Right lobe of liver (tissue), 6 donors: ENCODE data around the gene KASH5. TPM values are rescaled to one million over a fixed set of nuclear protein-coding genes. Genes with fewer than 3 reads are reported as not detected.

Source experiments
- ATAC-seq, 4 donors: fragments of 200-7000 bp; cut with Tn5 transposase; one replicate each; pipeline ENCODE4 v1.9.1; 2020; ENCODE audit warnings: mild to moderate bottlenecking in 4 of 4, moderate library complexity in 4 of 4
- DNase-seq, 3 donors: peaks; one replicate each; pipeline ENCODE4 v3.0.0-alpha.2; 2020
- H3K27ac ChIP-seq, 3 donors: fragments of 200-600 bp; one replicate each; pipeline ENCODE4 v1.8.0; 2022
- H3K27me3 ChIP-seq, 2 donors: fragments of 200-600 bp; one replicate each; pipeline ENCODE4 v1.8.0; 2022
- H3K36me3 ChIP-seq, 4 donors: fragments of 200-600 bp; sonication (generic) in 1 of 4; one replicate each; pipeline versions ENCODE4 v1.5.1 to v1.8.0; 2017 to 2022; ENCODE audit warnings: control low read depth in 1 of 4
- H3K4me1 ChIP-seq, 4 donors: fragments of 200-600 bp; sonication (generic) in 1 of 4; one replicate each; pipeline versions ENCODE4 v1.5.1 to v1.8.0; 2017 to 2022; ENCODE audit warnings: control low read depth in 1 of 4
- H3K4me3 ChIP-seq, 3 donors: fragments of 200-600 bp; one replicate each; pipeline ENCODE4 v1.8.0; 2022
- H3K9me3 ChIP-seq, 4 donors: fragments of 200-600 bp; sonication (generic) in 1 of 4; one replicate each; pipeline versions ENCODE4 v1.5.1 to v1.8.0; 2017 to 2022; ENCODE audit warnings: control low read depth in 1 of 4
- POLR2A ChIP-seq: fragments of 450-650 bp; IDR thresholded peaks from one replicate; pipeline ENCODE4 v1.6.1; 2017; ENCODE audit warnings: antibody characterized with exemption, mild to moderate bottlenecking
- WGBS: methylation state at CpG from one replicate; pipeline ENCODE4 v1.1.6; 2018; ENCODE audit warnings: low coverage, low lambda C conversion rate; ENCODE audit not compliant: insufficient coverage; ENCODE audit errors: missing lambda C conversion rate; 5-methylcytosine and 5-hydroxymethylcytosine counted together
- intact Hi-C, 2 donors: fragments of 100-400 bp; cut with DNase I; formaldehyde crosslinking; loops; one replicate each; pipeline versions ENCODE4 v1.11.2 to v1.14.1; 2022
- total RNA-seq, 6 experiments: library from RNA; depleted of rRNA in 2 of 6; stranded (reverse); fragments of >200 nt in 2 of 6; fragmentation: NEBNext Ultra II Directional in 3 of 6; extraction: Animal tissue kit (Norgen Biotek cat#: 25700) in 3 of 6; gene quantifications; one replicate each; pipeline versions ENCODE4 v1.1.0 to v1.2.4, GENCODE V29; 2016 to 2023
- TF ChIP-seq, protein P1 (sequence below), 4 donors: fragments of 200-600 bp in 3 of 4; fragments of 450-650 bp in 1 of 4; IDR thresholded peaks; one replicate each; pipeline versions ENCODE4 v1.5.1 to v1.8.0; 2016 to 2022; ENCODE audit warnings: antibody characterized with exemption in 4 of 4, mild to moderate bottlenecking in 2 of 4
- donor health status: DM: no; HTN: yes; CAD: no.
- donor health status: DM: no; HTN: no; CAD: no.
- donor health status: DM: no; HTN: no; CAD: no.
- donor health status: DM: no; HTN: yes; CAD: no.
- donor health status: DM: no; HTN: yes; CAD: no.

Gene KASH5
- total RNA-seq, 6 experiments from 2014 or later, result 0.32 TPM; not detected in 5

DNA sequence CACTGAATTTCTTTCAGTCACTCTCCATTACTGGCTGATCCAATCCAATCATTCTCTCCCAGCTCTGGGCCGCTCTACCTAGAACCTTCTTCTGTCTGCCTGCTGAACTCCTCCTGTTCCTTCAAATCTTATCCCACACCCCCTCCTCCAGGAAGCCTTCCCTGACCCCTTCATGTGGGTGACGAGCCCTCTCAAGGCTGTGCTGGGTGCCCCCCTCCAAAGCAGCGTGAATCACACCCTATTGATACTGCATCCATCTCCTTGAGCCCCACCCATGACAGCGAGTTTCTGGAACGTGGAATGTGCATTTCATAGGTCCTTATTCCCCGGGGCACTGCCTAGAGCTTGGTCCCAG, 60.4 kb downstream of the KASH5 start:
- TF ChIP-seq, protein P1, sequence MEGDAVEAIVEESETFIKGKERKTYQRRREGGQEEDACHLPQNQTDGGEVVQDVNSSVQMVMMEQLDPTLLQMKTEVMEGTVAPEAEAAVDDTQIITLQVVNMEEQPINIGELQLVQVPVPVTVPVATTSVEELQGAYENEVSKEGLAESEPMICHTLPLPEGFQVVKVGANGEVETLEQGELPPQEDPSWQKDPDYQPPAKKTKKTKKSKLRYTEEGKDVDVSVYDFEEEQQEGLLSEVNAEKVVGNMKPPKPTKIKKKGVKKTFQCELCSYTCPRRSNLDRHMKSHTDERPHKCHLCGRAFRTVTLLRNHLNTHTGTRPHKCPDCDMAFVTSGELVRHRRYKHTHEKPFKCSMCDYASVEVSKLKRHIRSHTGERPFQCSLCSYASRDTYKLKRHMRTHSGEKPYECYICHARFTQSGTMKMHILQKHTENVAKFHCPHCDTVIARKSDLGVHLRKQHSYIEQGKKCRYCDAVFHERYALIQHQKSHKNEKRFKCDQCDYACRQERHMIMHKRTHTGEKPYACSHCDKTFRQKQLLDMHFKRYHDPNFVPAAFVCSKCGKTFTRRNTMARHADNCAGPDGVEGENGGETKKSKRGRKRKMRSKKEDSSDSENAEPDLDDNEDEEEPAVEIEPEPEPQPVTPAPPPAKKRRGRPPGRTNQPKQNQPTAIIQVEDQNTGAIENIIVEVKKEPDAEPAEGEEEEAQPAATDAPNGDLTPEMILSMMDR (IDR thresholded peaks at IDR 0.05), result no peak
- TF ChIP-seq POLR2A, result no peak
- WGBS, result 92% methylated on average over 6 of the region's 6 CpGs
- Histone ChIP-seq H3K9me3 (no peaks in the 10 kb centered on the region), H3K36me3 (peaks cover 0 to 3% (median 2%) of the 10 kb centered on the region in 4 donors), H3K4me3 (no peak overlapping the region), H3K27ac (no peak overlapping the region), H3K27me3 (no peaks in the 10 kb centered on the region), H3K4me1 (peaks cover 0 to 11% (median 0%) of the 10 kb centered on the region in 4 donors)
- ATAC-seq (no peak), DNase-seq (no peak)
- intact Hi-C loops, result no loop called here

DNA sequence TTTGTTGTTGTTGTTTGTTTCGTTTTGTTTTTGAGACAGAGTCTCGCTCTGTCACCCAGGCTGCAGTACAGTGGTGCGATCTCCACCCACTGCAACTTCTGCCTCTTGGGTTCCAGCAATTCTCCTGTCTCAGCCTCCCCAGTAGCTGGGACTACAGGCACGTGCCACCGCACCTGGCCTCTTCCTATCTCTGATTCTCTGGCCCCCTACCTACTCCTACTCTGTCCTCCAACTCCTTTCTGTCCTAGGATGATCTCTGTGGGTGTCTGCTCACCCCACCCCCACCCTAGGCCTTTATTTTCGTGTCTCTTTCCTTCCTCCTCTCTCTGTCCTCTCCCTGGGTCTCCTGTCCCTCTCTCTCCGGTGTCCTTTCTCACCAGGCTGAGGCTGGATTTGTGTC, 62.4 kb downstream of the KASH5 start:
- 84% methylated on average over 7 of the region's 7 CpGs for WGBS
- Histone ChIP-seq H3K4me3 (peak overlapping the region in 1 of 3 donors; percentile 85), H3K4me1 (peaks cover 0 to 11% (median 3%) of the 10 kb centered on the region in 4 donors), H3K27me3 (no peaks in the 10 kb centered on the region), H3K27ac (no peak overlapping the region), H3K36me3 (peaks cover 0 to 3% (median 2%) of the 10 kb centered on the region in 4 donors), H3K9me3 (no peaks in the 10 kb centered on the region)
- ATAC-seq (no peak), DNase-seq (no peak)
- intact Hi-C loops, result no loop called here
- no peak for TF ChIP-seq POLR2A
- TF ChIP-seq, protein P1 (IDR thresholded peaks at IDR 0.05), result no peak

DNA sequence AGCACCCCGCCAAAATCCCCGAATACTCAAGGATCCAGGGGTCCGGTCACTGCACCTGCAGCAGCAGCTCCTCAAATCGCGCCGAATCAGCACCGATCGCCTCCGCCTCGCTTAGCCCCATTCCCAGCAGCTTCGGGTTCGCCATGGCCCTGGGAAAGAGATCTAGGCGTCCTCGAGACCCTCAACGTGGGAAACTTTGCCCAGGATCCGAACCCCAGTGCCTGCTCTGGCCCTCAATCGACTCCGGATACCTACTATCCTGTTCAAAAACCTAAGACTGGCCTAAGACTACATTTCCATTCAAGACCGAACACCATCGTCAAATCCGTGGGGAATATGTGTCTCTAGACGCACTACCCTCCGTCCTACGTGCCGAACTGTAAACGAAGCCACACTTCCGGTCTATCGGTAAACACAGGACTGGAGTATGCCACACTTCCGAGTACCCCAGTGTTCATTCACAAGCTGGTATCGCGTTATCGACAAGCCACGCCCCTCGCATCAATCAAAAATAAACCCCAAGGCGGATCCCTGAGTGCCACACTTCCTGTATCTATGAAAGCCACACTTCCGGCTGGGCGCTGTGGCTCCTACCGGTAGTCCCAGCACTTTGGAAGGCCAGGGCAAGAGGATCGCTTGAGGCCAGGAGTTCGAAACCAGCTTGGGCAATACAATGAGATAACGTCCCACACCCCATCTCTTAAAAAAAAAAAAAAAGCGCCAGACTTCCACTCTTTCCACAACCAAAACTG, 63.6 kb downstream of the KASH5 start, which contains the start of gene PIH1D1:
Gene PIH1D1 (minus strand): TSS at position 385 of the 752 bp plus-strand sequence. CDS start 240 bp downstream, at position 145.
- Histone ChIP-seq H3K27me3 (no peaks in the 10 kb centered on the region), H3K4me3 (peak within 1 kb of the TSS; percentile 73 to 86 (median 85)), H3K9me3 (no peaks in the 10 kb centered on the region), H3K36me3 (peaks cover 0 to 3% (median 1%) of the 10 kb centered on the region in 4 donors), H3K27ac (peak within 1 kb of the TSS; percentile 75 to 83 (median 82)), H3K4me1 (peaks cover 0 to 11% (median 3%) of the 10 kb centered on the region in 4 donors)
- TF ChIP-seq POLR2A, result peak; percentile 32
- TF ChIP-seq, protein P1 (IDR thresholded peaks at IDR 0.05), result peak in 2 of 4 donors; percentile 28 to 34
- intact Hi-C loops, result no loop called here
- DNase-seq, result peak; percentile 92 to 97 (median 95)
- ATAC-seq, result peak; percentile 78 to 82 (median 79)
- WGBS, result 2% methylated on average over 34 of the region's 42 CpGs

DNA sequence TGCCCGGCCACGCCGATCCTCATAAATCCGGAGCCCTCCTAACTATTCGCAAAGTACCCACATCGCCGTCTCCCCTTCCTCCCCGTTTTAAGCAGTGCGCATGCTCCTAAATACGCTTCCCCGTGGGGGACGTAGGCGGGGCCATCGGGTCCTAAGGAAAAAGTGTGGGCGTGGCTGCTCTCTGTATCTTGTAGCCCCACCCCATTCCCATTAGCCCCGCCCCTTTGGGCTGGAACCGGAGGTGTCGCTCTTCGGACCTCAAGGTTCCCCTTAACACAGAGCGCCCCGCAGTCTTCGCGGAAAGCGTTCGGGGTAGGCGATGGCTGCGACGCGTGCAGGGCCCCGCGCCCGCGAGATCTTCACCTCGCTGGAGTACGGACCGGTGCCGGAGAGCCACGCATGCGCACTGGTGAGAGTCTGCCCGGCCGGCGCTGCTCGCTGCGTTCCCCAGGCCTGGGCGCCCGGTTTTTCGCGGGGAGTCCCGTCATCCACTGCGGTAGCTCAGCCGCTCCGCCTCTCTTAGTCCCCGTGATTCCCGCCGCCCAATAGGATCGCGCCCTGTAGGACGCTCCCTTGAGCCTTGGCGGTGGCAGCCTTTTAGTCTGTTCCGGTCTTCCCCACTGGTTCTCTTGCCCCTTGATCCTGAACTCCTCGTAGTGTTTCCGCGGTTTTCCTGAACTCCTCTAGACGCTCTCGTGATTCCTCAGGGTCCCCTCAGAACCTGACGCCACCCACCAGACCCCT, 65.1 kb downstream of the KASH5 start, which contains the start of gene ALDH16A1:
Gene ALDH16A1 (plus strand): TSS at position 213 of the 744 bp plus-strand sequence. CDS start 107 bp downstream, at position 320.
- no peaks in the 10 kb centered on the region for H3K36me3 ChIP-seq
- TF ChIP-seq, protein P1 (IDR thresholded peaks at IDR 0.05), result no peak
- peak; percentile 80 for TF ChIP-seq POLR2A
- DNase-seq, result peak; percentile 98 to 99 (median 99)
- under 1% methylated on average over 18 of the region's 66 CpGs for WGBS
- H3K4me1 ChIP-seq, result peaks cover 0 to 11% (median 3%) of the 10 kb centered on the region in 4 donors
- ATAC-seq, result peak; percentile 86 to 93 (median 89)
- H3K9me3 ChIP-seq, result no peaks in the 10 kb centered on the region
- peak within 1 kb of the TSS; percentile 50 to 85 (median 73) for H3K4me3 ChIP-seq
- H3K27me3 ChIP-seq, result no peaks in the 10 kb centered on the region
- intact Hi-C loops, result no loop called here
- H3K27ac ChIP-seq, result peak within 1 kb of the TSS; percentile 75 to 83 (median 82)
